Large intestine (tissue), 3 donors: ENCODE results near the gene SRSF7. TPM values are rescaled to one million over a fixed set of nuclear protein-coding genes. Genes with fewer than 3 reads are reported as not detected.

Source experiments
- DNase-seq, 2 donors: peaks; one replicate each; pipeline versions ENCODE4 v3.0.0 to v3.0.0-alpha.2; 2013
- H3K27ac ChIP-seq: one replicate; pipeline ENCODE4 v1.5.1; 2013; ENCODE audit warnings: low read length
- H3K27me3 ChIP-seq: 2 replicates; pipeline ENCODE4 v1.6.1; 2013; ENCODE audit warnings: low read length; ENCODE audit not compliant: control insufficient read depth, insufficient read depth
- H3K36me3 ChIP-seq: 2 replicates; pipeline ENCODE4 v1.6.1; 2013; ENCODE audit warnings: low read length; ENCODE audit not compliant: control insufficient read depth, insufficient read depth
- H3K4me1 ChIP-seq: one replicate; pipeline ENCODE4 v1.6.1; 2013; ENCODE audit warnings: low read length; ENCODE audit not compliant: control insufficient read depth, insufficient read depth
- H3K4me3 ChIP-seq: one replicate; pipeline ENCODE4 v1.5.1; 2013; ENCODE audit warnings: low read length
- H3K9me3 ChIP-seq: one replicate; pipeline ENCODE4 v1.6.1; 2013; ENCODE audit warnings: mild to moderate bottlenecking, low read depth, low read length, moderate library complexity; ENCODE audit not compliant: control insufficient read depth
- WGBS: methylation state at CpG from one replicate; pipeline ENCODE4 v1.1.5; 2013; ENCODE audit warnings: low lambda C conversion rate; ENCODE audit not compliant: insufficient coverage; 5-methylcytosine and 5-hydroxymethylcytosine counted together
- polyA plus RNA-seq: library from polyadenylated mRNA; unstranded; fragments of 120-200 nt; gene quantifications from one replicate; pipeline ENCODE4 v1.2.1, GENCODE V29; 2013

Gene SRSF7
- polyA plus RNA-seq, 1 donor, result 240 TPM

DNA sequence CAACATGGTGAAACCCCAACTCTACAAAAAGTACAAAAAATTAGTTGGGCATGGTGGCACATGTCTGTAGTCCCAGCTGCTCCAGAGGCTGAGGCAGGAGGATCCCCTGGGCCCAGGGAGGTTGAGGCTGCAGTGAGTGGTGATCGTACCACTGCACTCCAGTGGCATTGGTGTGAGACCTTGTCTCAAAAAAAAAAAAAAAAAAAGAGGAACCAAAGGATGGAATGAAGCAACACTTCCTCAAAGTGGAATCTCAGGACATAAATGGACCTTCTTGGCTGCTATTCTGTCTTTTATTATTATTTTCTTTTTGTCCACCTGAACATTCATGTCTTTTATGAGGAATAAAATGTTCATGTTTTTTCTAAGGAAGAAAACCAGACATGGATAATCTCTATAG is 40.6 kb upstream of the SRSF7 start:
- Histone ChIP-seq H3K27me3 (no peaks in the 10 kb centered on the region), H3K4me3 (no peak overlapping the region), H3K27ac (no peak overlapping the region), H3K4me1 (peaks cover 27% of the 10 kb centered on the region), H3K9me3 (peaks cover 8% of the 10 kb centered on the region), H3K36me3 (no peaks in the 10 kb centered on the region)
- no peak for DNase-seq
- WGBS, result no CpG with 5 or more reads among the region's 1 CpG

DNA sequence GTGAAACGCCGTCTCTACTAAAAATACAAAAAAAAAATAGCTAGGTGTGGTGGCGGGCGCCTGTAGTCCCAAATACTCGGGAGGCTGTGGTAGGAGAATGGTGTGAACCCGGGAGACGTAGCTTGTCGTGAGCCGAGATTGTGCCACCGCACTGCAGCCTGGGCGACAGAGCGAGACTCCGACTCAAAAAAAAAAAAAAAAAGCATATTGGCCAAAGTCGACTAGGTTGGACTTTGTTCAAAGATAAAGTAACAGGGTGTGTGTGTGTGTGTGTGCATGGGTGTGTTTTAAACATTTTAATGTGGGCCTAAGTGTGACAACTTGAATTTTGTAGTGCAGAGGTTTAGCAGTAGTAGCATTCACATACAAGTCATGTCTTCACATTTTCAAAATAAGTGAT is 38.5 kb upstream of the SRSF7 start:
- Histone ChIP-seq H3K4me1 (peaks cover 24% of the 10 kb centered on the region), H3K27ac (peak overlapping the region; percentile 72), H3K4me3 (no peak overlapping the region), H3K27me3 (no peaks in the 10 kb centered on the region), H3K36me3 (no peaks in the 10 kb centered on the region), H3K9me3 (peaks cover 8% of the 10 kb centered on the region)
- no CpG with 5 or more reads among the region's 14 CpGs for WGBS
- peak; percentile 58 to 87 for DNase-seq

DNA sequence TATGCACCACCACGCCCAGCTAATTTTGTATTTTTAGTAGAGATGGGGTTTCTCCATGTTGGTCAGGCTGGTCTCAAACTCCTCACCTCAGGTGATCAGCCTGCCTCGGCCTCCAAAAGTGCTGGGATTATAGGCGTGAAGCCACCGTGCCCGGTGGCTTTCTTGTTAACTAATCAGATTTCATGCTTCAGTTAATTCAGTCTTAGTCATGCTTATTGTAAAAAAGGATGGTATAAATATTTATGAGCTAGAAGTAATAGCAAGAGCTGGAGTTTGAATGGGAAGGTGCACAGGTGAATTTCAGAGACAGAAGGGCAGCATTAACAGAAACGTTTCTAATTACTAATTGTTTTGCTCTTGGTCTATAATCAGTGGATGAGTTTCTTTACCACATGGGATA is 37.1 kb upstream of the SRSF7 start:
- Histone ChIP-seq H3K27ac (no peak overlapping the region), H3K27me3 (no peaks in the 10 kb centered on the region), H3K9me3 (peaks cover 8% of the 10 kb centered on the region), H3K36me3 (no peaks in the 10 kb centered on the region), H3K4me1 (peaks cover 18% of the 10 kb centered on the region), H3K4me3 (no peak overlapping the region)
- WGBS, result 90% methylated on average over 4 of the region's 6 CpGs
- DNase-seq, result no peak

DNA sequence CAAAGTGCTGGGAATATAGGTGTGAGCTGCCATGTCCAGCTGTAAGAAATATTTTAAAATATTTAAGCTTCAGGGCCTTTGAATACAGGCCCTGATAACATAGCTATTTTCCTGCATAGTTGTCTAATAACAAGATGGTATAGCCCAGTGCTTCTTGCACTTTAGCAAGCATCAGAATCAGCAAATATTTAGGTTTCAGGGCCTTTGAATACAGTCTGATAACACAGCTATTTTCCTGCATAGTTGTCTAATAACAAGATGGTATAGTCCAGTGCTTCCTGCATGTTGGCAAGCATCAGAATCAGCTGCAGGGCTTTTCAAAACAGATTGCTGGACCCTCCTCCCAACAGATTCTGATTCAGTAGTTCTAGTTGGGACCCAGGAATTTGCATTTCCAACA is 32.4 kb upstream of the SRSF7 start:
- Histone ChIP-seq H3K9me3 (no peaks in the 10 kb centered on the region), H3K36me3 (peaks cover 11% of the 10 kb centered on the region), H3K27ac (no peak overlapping the region), H3K4me1 (peaks cover 4% of the 10 kb centered on the region), H3K27me3 (no peaks in the 10 kb centered on the region), H3K4me3 (no peak overlapping the region)
- no peak for DNase-seq

DNA sequence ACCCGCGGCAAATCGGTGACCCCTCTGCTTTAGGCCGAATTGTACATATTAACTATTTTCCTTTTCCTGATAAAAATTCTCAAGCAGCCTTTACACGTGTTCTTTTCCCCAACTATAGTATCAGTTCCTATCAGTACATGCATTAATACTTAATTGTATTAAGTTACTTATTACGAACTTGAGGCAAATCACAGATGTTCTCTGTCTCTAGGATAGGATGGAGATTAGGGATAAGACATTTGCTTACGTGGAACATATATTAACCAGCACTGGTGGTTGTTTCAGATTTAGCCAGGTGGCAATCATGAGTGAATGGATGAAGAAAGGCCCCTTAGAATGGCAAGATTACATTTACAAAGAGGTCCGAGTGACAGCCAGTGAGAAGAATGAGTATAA is 27.5 kb upstream of the SRSF7 start:
- H3K27ac ChIP-seq, result peak overlapping the region; percentile 56

DNA sequence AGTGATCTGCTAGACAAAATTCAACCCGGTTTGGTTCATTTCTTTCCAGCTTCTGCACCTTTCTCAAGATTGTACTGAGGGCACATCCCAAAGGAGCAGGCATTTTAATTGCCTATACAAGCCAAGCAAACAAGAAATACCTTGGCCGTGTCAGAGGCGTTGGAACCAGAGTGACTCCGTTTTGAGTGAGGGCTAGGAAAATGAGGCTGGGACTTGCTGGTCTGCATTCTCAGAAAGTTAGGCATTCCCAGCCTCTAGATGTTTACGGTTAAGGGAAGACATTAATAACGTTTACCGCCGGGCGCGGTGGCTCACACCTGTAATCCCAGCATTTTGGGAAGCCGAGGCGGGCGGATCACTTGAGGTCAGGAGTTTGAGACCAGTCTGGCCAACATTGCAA is 25.4 kb upstream of the SRSF7 start:
- no peak overlapping the region for H3K27ac ChIP-seq
- peaks cover 8% of the 10 kb centered on the region for H3K36me3 ChIP-seq
- H3K27me3 ChIP-seq, result no peaks in the 10 kb centered on the region
- no peaks in the 10 kb centered on the region for H3K4me1 ChIP-seq
- no CpG with 5 or more reads among the region's 13 CpGs for WGBS
- H3K9me3 ChIP-seq, result no peaks in the 10 kb centered on the region
- no peak for DNase-seq
- H3K4me3 ChIP-seq, result no peak overlapping the region

More for the DNA sequence above, 27.5 kb upstream of the SRSF7 start:
- Histone ChIP-seq H3K4me3 (peak overlapping the region; percentile 79), H3K27me3 (no peaks in the 10 kb centered on the region), H3K36me3 (peaks cover 11% of the 10 kb centered on the region), H3K4me1 (no peaks in the 10 kb centered on the region), H3K9me3 (no peaks in the 10 kb centered on the region)
- no peak for DNase-seq
- WGBS, result 33% methylated on average over 1 of the region's 8 CpGs

DNA sequence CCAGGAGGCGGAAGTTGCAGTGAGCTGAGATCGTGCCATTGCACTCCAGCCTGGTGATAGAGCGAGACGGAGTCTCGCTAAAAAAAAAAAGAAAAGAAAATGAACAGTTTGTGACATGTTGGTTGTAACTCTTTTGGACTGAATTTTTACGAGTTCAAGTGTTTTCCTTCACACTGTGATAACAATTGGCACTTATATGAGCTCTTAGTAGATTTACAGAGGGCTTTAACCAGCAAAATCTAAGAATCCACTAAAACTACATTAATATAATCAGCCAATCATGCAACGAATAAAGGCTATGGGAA is 24.7 kb upstream of the SRSF7 start:
- Histone ChIP-seq H3K9me3 (no peaks in the 10 kb centered on the region), H3K4me3 (no peak overlapping the region), H3K27ac (no peak overlapping the region), H3K36me3 (peaks cover 3% of the 10 kb centered on the region), H3K4me1 (no peaks in the 10 kb centered on the region), H3K27me3 (no peaks in the 10 kb centered on the region)
- no peak for DNase-seq
- 92% methylated on average over 6 of the region's 7 CpGs for WGBS

DNA sequence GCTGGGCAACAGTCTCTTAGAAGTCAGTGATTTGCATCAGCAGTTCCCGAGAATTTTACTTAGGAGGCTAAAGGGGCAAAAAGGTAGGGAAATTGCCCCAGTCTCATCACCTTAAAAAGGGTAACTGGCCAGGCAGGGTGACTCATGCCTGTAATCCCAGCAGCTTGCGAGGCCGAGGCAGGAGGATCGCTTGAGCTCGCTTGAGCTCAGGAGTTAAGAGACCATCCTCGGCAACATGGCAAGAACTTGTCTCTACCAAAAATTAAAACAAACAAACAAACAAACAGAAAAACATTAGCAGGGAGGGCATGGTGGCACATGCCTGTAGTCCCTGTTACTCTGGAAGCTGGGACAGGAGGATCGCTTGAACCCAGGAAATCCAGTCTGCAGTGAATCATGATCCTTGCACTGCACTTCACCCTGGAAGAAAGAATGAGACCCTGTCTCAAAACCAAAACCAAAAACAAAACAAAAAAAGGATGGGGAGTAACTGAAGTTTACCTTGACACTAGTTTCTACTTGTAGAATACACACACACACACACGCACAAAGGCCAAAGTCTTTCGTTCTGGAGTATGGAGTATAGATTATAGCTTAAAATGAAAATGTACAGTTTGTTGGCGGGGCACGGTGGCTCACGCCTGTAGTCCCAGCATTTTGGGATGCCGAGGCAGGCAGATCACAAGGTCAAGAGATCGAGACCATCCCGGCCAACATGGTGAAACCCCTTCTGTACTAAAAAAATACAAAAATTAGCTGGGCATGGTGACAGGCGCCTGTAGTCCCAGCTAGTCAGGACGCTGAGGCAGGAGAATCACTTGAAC is 24.1 kb upstream of the SRSF7 start:
- Histone ChIP-seq H3K9me3 (no peaks in the 10 kb centered on the region), H3K4me3 (no peak overlapping the region), H3K27me3 (no peaks in the 10 kb centered on the region), H3K36me3 (peaks cover under 1% of the 10 kb centered on the region), H3K4me1 (no peaks in the 10 kb centered on the region), H3K27ac (no peak overlapping the region)
- no peak for DNase-seq
- WGBS, result 72% methylated on average over 5 of the region's 17 CpGs

DNA sequence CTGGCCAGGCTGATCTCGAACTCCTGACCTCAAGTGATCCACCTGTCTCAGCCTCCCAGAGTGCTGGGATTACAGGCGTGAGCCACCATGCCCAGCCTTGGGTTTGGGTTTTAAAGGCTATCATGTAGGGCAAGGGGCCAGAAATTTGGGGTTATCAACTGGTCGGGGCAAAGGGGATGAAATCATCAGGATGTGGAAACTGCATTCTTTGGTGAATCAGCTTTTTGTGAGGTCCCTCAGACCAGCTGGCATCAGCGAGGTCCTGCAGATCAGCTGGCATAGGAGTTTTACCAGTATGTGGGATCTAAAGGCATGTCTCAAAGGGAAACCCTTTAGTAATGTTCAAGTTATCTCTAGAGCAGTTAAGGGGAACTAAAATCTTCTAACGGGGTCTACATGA is 20.5 kb upstream of the SRSF7 start:
- Histone ChIP-seq H3K4me1 (no peaks in the 10 kb centered on the region), H3K36me3 (no peaks in the 10 kb centered on the region), H3K27ac (no peak overlapping the region), H3K9me3 (no peaks in the 10 kb centered on the region), H3K27me3 (no peaks in the 10 kb centered on the region), H3K4me3 (no peak overlapping the region)
- no peak for DNase-seq
- WGBS, result 100% methylated on average over 1 of the region's 5 CpGs

DNA sequence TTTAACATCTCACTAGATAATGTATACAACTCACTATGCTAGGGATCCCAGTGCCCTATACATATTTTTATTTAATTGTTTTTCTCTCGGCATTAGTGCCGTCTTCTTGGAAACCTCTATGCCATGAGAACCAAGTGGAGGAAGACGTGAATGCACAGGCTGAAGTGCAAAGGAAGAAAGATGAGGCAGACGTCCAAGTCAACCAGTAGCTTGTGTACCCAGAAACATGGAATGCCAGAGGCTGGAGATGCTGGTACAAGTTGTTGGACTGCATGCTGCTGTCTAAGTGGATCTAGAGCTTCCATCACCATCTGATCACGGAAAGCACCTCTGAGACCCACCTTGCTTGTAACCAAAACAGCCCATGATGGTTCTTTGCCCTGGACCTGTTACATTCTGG is 14.4 kb upstream of the SRSF7 start:
- DNase-seq, result no peak
- Histone ChIP-seq H3K4me3 (no peak overlapping the region), H3K9me3 (no peaks in the 10 kb centered on the region), H3K36me3 (no peaks in the 10 kb centered on the region), H3K27me3 (no peaks in the 10 kb centered on the region), H3K4me1 (no peaks in the 10 kb centered on the region), H3K27ac (no peak overlapping the region)
- WGBS, result no CpG with 5 or more reads among the region's 5 CpGs

DNA sequence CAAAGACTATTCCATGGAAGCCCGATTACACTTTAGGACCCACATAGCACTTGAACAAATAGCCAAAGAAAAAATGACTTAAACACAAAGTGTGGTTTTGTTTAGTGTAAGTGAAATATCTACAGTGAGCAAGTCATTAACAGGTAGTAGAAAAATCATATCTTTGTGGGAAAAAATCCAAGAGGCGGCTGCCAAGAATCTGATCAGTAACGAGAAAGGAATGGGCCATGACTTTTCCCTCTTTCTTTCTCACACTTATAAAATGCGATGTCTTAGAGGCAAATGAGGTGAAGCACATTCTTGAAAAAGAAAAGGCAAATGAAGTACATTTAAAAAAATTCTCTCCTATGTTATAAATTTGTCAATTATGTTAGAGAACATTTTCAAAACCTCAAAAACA is 14.0 kb upstream of the SRSF7 start:
- H3K4me1 ChIP-seq, result no peaks in the 10 kb centered on the region
- no peak overlapping the region for H3K27ac ChIP-seq
- no peak for DNase-seq
- no peaks in the 10 kb centered on the region for H3K9me3 ChIP-seq
- no peaks in the 10 kb centered on the region for H3K27me3 ChIP-seq
- no peaks in the 10 kb centered on the region for H3K36me3 ChIP-seq
- no peak overlapping the region for H3K4me3 ChIP-seq
- WGBS, result 92% methylated on average over 2 of the region's 4 CpGs
